HCT116 (cell line): ENCODE data around the gene SLC25A12. TPM values are rescaled to one million over a fixed set of nuclear protein-coding genes. Genes with fewer than 3 reads are reported as not detected.

Source experiments
- ATAC-seq: fragments of 200-7000 bp; cut with Tn5 transposase; 2 replicates; pipeline ENCODE4 v1.9.1; 2020; ENCODE audit warnings: mild to moderate bottlenecking, moderate library complexity
- BruUV-seq: library from RNA; stranded (reverse); fragments of 400-500 nt; replicated peaks from 2 replicates; lab custom pipeline; 2021; lab: Mats Ljungman, UMichigan
- CTCF ChIA-PET: fragments of 300-600 bp; sonication (Branson Sonifier 250); formaldehyde crosslinking; loops from one replicate; lab custom pipeline; 2021; ENCODE audit warnings: antibody characterized with exemption; lab: Charles Lee
- POLR2A ChIA-PET: fragments of 300-600, 350-600 bp; sonication (Branson Sonifier 250); formaldehyde crosslinking; loops from one replicate; lab custom pipeline; 2021; ENCODE audit warnings: antibody characterized with exemption; lab: Charles Lee
- RAD21 ChIA-PET, 2 experiments: fragments of 300-600 bp; sonication (Branson Sonifier 250); formaldehyde crosslinking; loops; one replicate each; lab custom pipeline; 2023; ENCODE audit warnings: low total read pairs in 2 of 2; ENCODE audit not compliant: uncharacterized antibody in 2 of 2, unreplicated experiment in 2 of 2, low non-redundant PET in 1 of 2; lab: Charles Lee
- DNase-seq: peaks from one replicate; pipeline ENCODE4 v3.0.0-alpha.2; 2010; ENCODE audit warnings: low read depth, low spot score
- H2AFZ ChIP-seq: fragments of 200-600 bp; shearing (Covaris generic), sonication (generic); 2 replicates; pipeline ENCODE4 v1.6.1; 2017; ENCODE audit warnings: low read depth, mixed run types, mixed read lengths, antibody characterized with exemption, low read length; ENCODE audit not compliant: poor library complexity, severe bottlenecking
- H3K27ac ChIP-seq: 2 replicates; pipeline ENCODE4 v1.5.1; 2012; ENCODE audit warnings: low read depth, low read length
- H3K27me3 ChIP-seq: fragments of 200-600 bp; sonication (generic); 2 replicates; pipeline ENCODE4 v1.6.1; 2016; ENCODE audit warnings: mixed run types, low read length, mixed read lengths; ENCODE audit not compliant: insufficient read depth
- H3K36me3 ChIP-seq, 2 experiments: fragments of 200-500 bp in 1 of 2; fragments of 200-600 bp in 1 of 2; sonication (Bioruptor generic) in 1 of 2; sonication (generic) in 1 of 2; 2 replicates each; pipeline versions ENCODE4 v1.5.1 to v1.6.1; 2014 to 2016; ENCODE audit warnings: low read length in 2 of 2, inconsistent platforms in 1 of 2, mixed read lengths in 1 of 2, mixed run types in 1 of 2; ENCODE audit not compliant: insufficient read depth in 2 of 2, control insufficient read depth in 1 of 2
- H3K4me1 ChIP-seq, 2 experiments: fragments of 200-600 bp in 1 of 2; sonication (generic) in 1 of 2; 2 replicates each; pipeline versions ENCODE4 v1.5.1 to v1.6.1; 2012 to 2017; ENCODE audit warnings: low read length in 2 of 2, inconsistent platforms in 1 of 2, mild to moderate bottlenecking in 1 of 2, mixed read lengths in 1 of 2, mixed run types in 1 of 2, moderate library complexity in 1 of 2; ENCODE audit not compliant: insufficient read depth in 2 of 2, control insufficient read depth in 1 of 2
- H3K4me2 ChIP-seq: fragments of 200-600 bp; sonication (generic); 2 replicates; pipeline ENCODE4 v1.6.1; 2017; ENCODE audit warnings: mixed run types, low read length, mixed read lengths
- H3K4me3 ChIP-seq, 2 experiments: fragments of 200-600 bp in 1 of 2; sonication (generic) in 1 of 2; replicated peaks in 1 of 2; 2 replicates each; pipeline ENCODE4 v1.5.1; 2011 to 2016; ENCODE audit warnings: low read length in 2 of 2, control low read depth in 1 of 2, low read depth in 1 of 2, mild to moderate bottlenecking in 1 of 2, mixed read lengths in 1 of 2, mixed run types in 1 of 2
- H3K79me2 ChIP-seq: fragments of 200-600 bp; sonication (generic); 2 replicates; pipeline ENCODE4 v1.6.1; 2017; ENCODE audit warnings: mild to moderate bottlenecking, mixed run types, low read length, moderate library complexity, mixed read lengths; ENCODE audit not compliant: insufficient read depth
- H3K9ac ChIP-seq: fragments of 200-600 bp; sonication (generic); 2 replicates; pipeline ENCODE4 v1.6.1; 2016; ENCODE audit warnings: low read length, mixed read lengths
- H3K9me2 ChIP-seq: fragments of 200-600 bp; sonication (generic), shearing (Covaris generic); 2 replicates; pipeline ENCODE4 v1.6.1; 2017; ENCODE audit warnings: mixed run types, mild to moderate bottlenecking, moderate library complexity; ENCODE audit not compliant: insufficient read depth
- H3K9me3 ChIP-seq, 2 experiments: fragments of 200-500 bp in 1 of 2; fragments of 200-600 bp in 1 of 2; sonication (Bioruptor generic) in 1 of 2; sonication (generic) in 1 of 2; 2 replicates each; pipeline ENCODE4 v1.6.1; 2014 to 2017; ENCODE audit warnings: low read length in 2 of 2, mixed read lengths in 2 of 2, inconsistent platforms in 1 of 2, low read depth in 1 of 2, mild to moderate bottlenecking in 1 of 2, mixed run types in 1 of 2, moderate library complexity in 1 of 2; ENCODE audit not compliant: control insufficient read depth in 1 of 2, insufficient read depth in 1 of 2
- H4K20me1 ChIP-seq: fragments of 200-600 bp; sonication (generic), shearing (Covaris generic); 2 replicates; pipeline ENCODE4 v1.6.1; 2017; ENCODE audit warnings: mixed run types, mild to moderate bottlenecking, moderate library complexity; ENCODE audit not compliant: insufficient read depth
- CBX3 ChIP-seq: IDR thresholded peaks from 2 replicates; pipeline ENCODE4 v1.6.1; 2012; ENCODE audit warnings: low read depth
- CTCF ChIP-seq, 3 experiments: fragments of 200-600 bp in 1 of 3; sonication (generic) in 1 of 3; IDR thresholded peaks in 2 of 3; conservative IDR thresholded peaks in 1 of 3; 2 replicates each; pipeline ENCODE4 v1.5.1; 2012 to 2017; ENCODE audit warnings: low read depth in 2 of 3, low read length in 2 of 3, antibody characterized with exemption in 1 of 3, borderline replicate concordance in 1 of 3, control low read depth in 1 of 3, mild to moderate bottlenecking in 1 of 3, mixed read lengths in 1 of 3, mixed run types in 1 of 3, moderate library complexity in 1 of 3; ENCODE audit not compliant: insufficient read depth in 1 of 3
- EGR1 ChIP-seq: IDR thresholded peaks from 2 replicates; pipeline ENCODE4 v1.6.1; 2012; ENCODE audit warnings: low read depth
- ELF1 ChIP-seq: IDR thresholded peaks from 2 replicates; pipeline ENCODE4 v1.6.1; 2012; ENCODE audit warnings: low read depth, borderline replicate concordance
- EZH2 ChIP-seq: fragments of 200-600 bp; sonication (generic); IDR thresholded peaks from 2 replicates; pipeline ENCODE4 v1.6.1; 2017; ENCODE audit warnings: antibody characterized with exemption, mixed run types
- EZH2phosphoT487 ChIP-seq: fragments of 200-600 bp; IDR thresholded peaks from 2 replicates; pipeline ENCODE4 v1.6.1; 2018; ENCODE audit warnings: antibody characterized with exemption, borderline replicate concordance
- FOSL1 ChIP-seq: IDR thresholded peaks from 2 replicates; pipeline ENCODE4 v1.6.1; 2012; ENCODE audit warnings: low read depth
- JUND ChIP-seq: IDR thresholded peaks from 2 replicates; pipeline ENCODE4 v1.6.1; 2012
- POLR2A ChIP-seq: IDR thresholded peaks from 2 replicates; pipeline ENCODE4 v1.7.0; 2011; ENCODE audit warnings: borderline replicate concordance; ENCODE audit not compliant: insufficient read depth, insufficient read length; ENCODE audit errors: extremely low read depth
- RAD21 ChIP-seq: IDR thresholded peaks from 2 replicates; pipeline ENCODE4 v1.6.1; 2012; ENCODE audit warnings: low read depth, mild to moderate bottlenecking
- SIN3A ChIP-seq: IDR thresholded peaks from 2 replicates; pipeline ENCODE4 v1.6.1; 2012; ENCODE audit warnings: low read depth
- SRF ChIP-seq: IDR thresholded peaks from 2 replicates; pipeline ENCODE4 v1.6.1; 2012; ENCODE audit warnings: low read depth
- TCF7L2 ChIP-seq: IDR thresholded peaks from 2 replicates; pipeline ENCODE4 v1.7.0; 2011; ENCODE audit warnings: borderline replicate concordance, inconsistent platforms; ENCODE audit not compliant: insufficient read depth, insufficient read length; ENCODE audit errors: extremely low read depth
- YY1 ChIP-seq: IDR thresholded peaks from 2 replicates; pipeline ENCODE4 v1.6.1; 2011; ENCODE audit warnings: low read length, low read depth, moderate library complexity, mild to moderate bottlenecking; ENCODE audit not compliant: insufficient replicate concordance; ENCODE audit errors: extremely low read depth
- ZNF274 ChIP-seq: fragments of 200-500 bp; sonication (Bioruptor generic); IDR thresholded peaks from 2 replicates; pipeline ENCODE4 v1.6.1; 2014; ENCODE audit warnings: mild to moderate bottlenecking, low read depth, low read length, inconsistent platforms
- intact Hi-C: fragments of 100-400 bp; cut with micrococcal nuclease; formaldehyde crosslinking; loops from 2 replicates; pipeline ENCODE4 v1.10.0; 2022
- total RNA-seq: library from RNA; stranded (reverse); gene quantifications from one replicate; pipeline ENCODE4 v1.2.1, GENCODE V29; 2021; ENCODE audit not compliant: unreplicated experiment
- TF ChIP-seq, protein P1 (sequence below): IDR thresholded peaks from 2 replicates; pipeline ENCODE4 v1.6.1; 2012
- TF ChIP-seq, protein P2 (sequence below): IDR thresholded peaks from 2 replicates; pipeline ENCODE4 v1.6.1; 2012

SLC25A12 gene
- total RNA-seq, 1 experiment from 2014 or later = 16.0 TPM

DNA sequence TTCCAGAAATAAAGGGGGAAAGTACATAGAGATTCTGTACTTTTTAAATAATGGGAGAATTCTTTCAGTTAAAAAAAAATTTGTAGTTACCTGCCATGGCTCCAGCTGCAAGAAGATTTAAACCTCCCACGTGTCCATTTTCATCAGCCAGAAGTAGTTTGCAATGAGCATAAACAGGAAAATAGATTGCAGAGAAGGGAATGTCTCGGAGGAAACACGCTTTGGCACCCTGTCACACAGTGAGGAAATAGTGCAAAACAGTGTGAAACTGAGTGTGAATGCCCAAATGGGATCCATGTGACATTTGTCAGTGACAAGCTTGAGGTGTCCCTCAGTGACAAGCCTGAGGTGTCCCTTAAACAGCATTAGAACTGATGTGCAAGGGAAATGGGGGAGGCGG, 102.7 kb downstream of the SLC25A12 start:
- Histone ChIP-seq H3K9ac (no peak overlapping the region), H3K4me1 (no peaks in the 10 kb centered on the region), H4K20me1 (no peaks in the 10 kb centered on the region), H3K36me3 (peaks cover 4 to 5% of the 10 kb centered on the region in 2 experiments; a peak in 2 of 4 replicates), H3K27me3 (no peaks in the 10 kb centered on the region), H2AFZ (no peak overlapping the region), H3K4me3 (no peak overlapping the region), H3K27ac (no peak overlapping the region), H3K79me2 (no peaks in the 10 kb centered on the region), H3K4me2 (no peak overlapping the region), H3K9me3 (no peaks in the 10 kb centered on the region), H3K9me2 (no peaks in the 10 kb centered on the region)
- BruUV-seq = no TSS peak
- ChIA-PET POLR2A (interaction anchor here (0.7 kb wide), 1 partner anchor 882 kb away, joined by 3 read pairs; no protein-coding TSS in a partner anchor), CTCF (no interaction called here), RAD21 (no interaction called here)
- DNase-seq = no peak
- intact Hi-C loops = no loop called here
- no peak for ATAC-seq
- TF ChIP-seq EZH2phosphoT487 (no peak), POLR2A (no peak), JUND (no peak), CTCF (IDR thresholded peaks at IDR 0.05 in 2 of 3, conservative IDR thresholded peaks at IDR 0.05 in 1 of 3; ENCODE audit: borderline replicate concordance in 1 of 3, insufficient read depth in 1 of 3, low read depth in 2 of 3, low read length in 2 of 3) (no peak), FOSL1 (no peak), EZH2 (no peak), YY1 (no peak), SIN3A (no peak), ZNF274 (no peak), RAD21 (no peak), ELF1 (no peak), CBX3 (no peak), EGR1 (no peak), TCF7L2 (no peak), SRF (no peak)
- TF ChIP-seq, protein P1, sequence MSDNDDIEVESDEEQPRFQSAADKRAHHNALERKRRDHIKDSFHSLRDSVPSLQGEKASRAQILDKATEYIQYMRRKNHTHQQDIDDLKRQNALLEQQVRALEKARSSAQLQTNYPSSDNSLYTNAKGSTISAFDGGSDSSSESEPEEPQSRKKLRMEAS = no peak
- TF ChIP-seq, protein P2, sequence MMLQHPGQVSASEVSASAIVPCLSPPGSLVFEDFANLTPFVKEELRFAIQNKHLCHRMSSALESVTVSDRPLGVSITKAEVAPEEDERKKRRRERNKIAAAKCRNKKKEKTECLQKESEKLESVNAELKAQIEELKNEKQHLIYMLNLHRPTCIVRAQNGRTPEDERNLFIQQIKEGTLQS = no peak
